SK-N-SH treated with all-trans-retinoic acid at 6 μM for 48 hours (cell line): ENCODE results near the gene POC1A.

Source experiments
- ATAC-seq: fragments of 200-7000 bp; cut with Tn5 transposase; 3 replicates; pipeline ENCODE4 v1.9.1; 2020; ENCODE audit warnings: mild to moderate bottlenecking, moderate library complexity
- ARNTL ChIP-seq: fragments of 450-650 bp; formaldehyde crosslinking; IDR thresholded peaks from 2 replicates; pipeline ENCODE4 v1.5.0; 2020; ENCODE audit warnings: low read depth, mild to moderate bottlenecking, moderate library complexity, borderline replicate concordance
- BACH2 ChIP-seq: fragments of 250-450 bp; sonication (Bioruptor Pico); IDR thresholded peaks from 2 replicates; pipeline ENCODE4 v1.9.0; 2021; ENCODE audit warnings: mild to moderate bottlenecking, borderline replicate concordance
- CSDC2 ChIP-seq: fragments of 250-450 bp; sonication (Bioruptor Pico); IDR thresholded peaks from 2 replicates; pipeline ENCODE4 v1.5.0; 2020; ENCODE audit warnings: mild to moderate bottlenecking, moderate library complexity
- CSRNP3 ChIP-seq: fragments of 250-450 bp; sonication (Bioruptor Pico); IDR thresholded peaks from 2 replicates; pipeline ENCODE4 v1.5.1; 2021; ENCODE audit warnings: mild to moderate bottlenecking, moderate library complexity
- GLIS3 ChIP-seq: fragments of 250-450 bp; sonication (Bioruptor Pico); IDR thresholded peaks from 2 replicates; pipeline ENCODE4 v1.5.0; 2020; ENCODE audit warnings: mild to moderate bottlenecking, moderate library complexity
- ISL1 ChIP-seq: fragments of 250-450 bp; sonication (Bioruptor Pico); IDR thresholded peaks from 2 replicates; pipeline ENCODE4 v2.1.2; 2022; ENCODE audit warnings: mild to moderate bottlenecking, moderate library complexity
- OSR1 ChIP-seq: fragments of 250-450 bp; sonication (Bioruptor Pico); IDR thresholded peaks from 2 replicates; pipeline ENCODE4 v1.8.0; 2022; ENCODE audit warnings: moderate library complexity, mild to moderate bottlenecking, inconsistent platforms
- PATZ1 ChIP-seq: fragments of 250-450 bp; sonication (Bioruptor Pico); IDR thresholded peaks from 2 replicates; pipeline ENCODE4 v1.8.0; 2020; ENCODE audit warnings: mild to moderate bottlenecking, moderate library complexity, borderline replicate concordance
- PPARA ChIP-seq: fragments of 250-450 bp; sonication (Bioruptor Pico); IDR thresholded peaks from 2 replicates; pipeline ENCODE4 v1.5.0; 2020; ENCODE audit warnings: mild to moderate bottlenecking, borderline replicate concordance
- SNAI2 ChIP-seq: fragments of 250-450 bp; sonication (Bioruptor Pico); IDR thresholded peaks from 2 replicates; pipeline ENCODE4 v1.5.0; 2020; ENCODE audit warnings: mild to moderate bottlenecking, moderate library complexity
- TCF4 ChIP-seq: fragments of 250-450 bp; sonication (Bioruptor Pico); IDR thresholded peaks from 2 replicates; pipeline ENCODE4 v1.8.0; 2021; ENCODE audit warnings: mild to moderate bottlenecking, moderate library complexity, borderline replicate concordance
- TOX ChIP-seq: fragments of 250-450 bp; sonication (Bioruptor Pico); IDR thresholded peaks from 2 replicates; pipeline ENCODE4 v1.8.0; 2021; ENCODE audit warnings: mild to moderate bottlenecking, moderate library complexity, borderline replicate concordance
- ZC3H10 ChIP-seq: fragments of 250-450 bp; sonication (Bioruptor Pico); IDR thresholded peaks from 2 replicates; pipeline ENCODE4 v1.5.1; 2021; ENCODE audit warnings: mild to moderate bottlenecking, moderate library complexity
- ZFP3 ChIP-seq: fragments of 250-450 bp; sonication (Bioruptor Pico); IDR thresholded peaks from 2 replicates; pipeline ENCODE4 v1.5.0; 2020; ENCODE audit warnings: mild to moderate bottlenecking, moderate library complexity
- ZNF565 ChIP-seq: fragments of 450-650 bp; formaldehyde crosslinking; conservative IDR thresholded peaks from 2 replicates; pipeline ENCODE4 v1.5.0; 2020; ENCODE audit warnings: low read depth, mild to moderate bottlenecking, moderate library complexity
- ZNF8 ChIP-seq: fragments of 450-650 bp; formaldehyde crosslinking; IDR thresholded peaks from 2 replicates; pipeline ENCODE4 v1.5.0; 2020; ENCODE audit warnings: mild to moderate bottlenecking, moderate library complexity
- TF ChIP-seq, protein P1 (sequence below): fragments of 250-450 bp; sonication (Bioruptor Pico); IDR thresholded peaks from 2 replicates; pipeline ENCODE4 v1.8.0; 2021; ENCODE audit warnings: low read depth, mild to moderate bottlenecking, moderate library complexity, borderline replicate concordance
- TF ChIP-seq, protein P2 (sequence below): fragments of 250-450 bp; sonication (Bioruptor Pico); IDR thresholded peaks from 2 replicates; pipeline ENCODE4 v1.5.1; 2020; ENCODE audit warnings: low read depth, mild to moderate bottlenecking, moderate library complexity

Gene POC1A

DNA sequence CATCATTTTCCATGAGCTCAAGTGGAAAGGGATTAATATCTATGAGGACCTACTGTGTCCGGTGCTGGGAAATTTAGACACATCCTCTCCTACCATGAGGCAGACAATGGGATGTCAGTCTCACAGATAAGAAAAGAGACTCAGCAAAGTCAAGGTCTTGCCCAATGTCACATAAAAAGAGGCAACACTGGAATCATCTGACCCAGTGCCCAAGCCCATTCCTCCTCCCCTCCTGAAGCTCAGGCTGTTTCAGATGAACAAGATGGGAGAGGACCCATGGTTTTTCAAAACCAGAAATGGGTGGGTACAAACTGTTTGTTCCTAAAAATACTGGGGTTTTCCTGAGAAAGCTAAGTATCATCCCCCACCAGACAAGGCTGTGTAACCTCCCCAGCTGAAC, 22.2 kb downstream of the POC1A start:
- TF ChIP-seq PPARA (CRISPR knock-in tag), result no peak
- no peak for TF ChIP-seq ARNTL
- ATAC-seq, result no peak

DNA sequence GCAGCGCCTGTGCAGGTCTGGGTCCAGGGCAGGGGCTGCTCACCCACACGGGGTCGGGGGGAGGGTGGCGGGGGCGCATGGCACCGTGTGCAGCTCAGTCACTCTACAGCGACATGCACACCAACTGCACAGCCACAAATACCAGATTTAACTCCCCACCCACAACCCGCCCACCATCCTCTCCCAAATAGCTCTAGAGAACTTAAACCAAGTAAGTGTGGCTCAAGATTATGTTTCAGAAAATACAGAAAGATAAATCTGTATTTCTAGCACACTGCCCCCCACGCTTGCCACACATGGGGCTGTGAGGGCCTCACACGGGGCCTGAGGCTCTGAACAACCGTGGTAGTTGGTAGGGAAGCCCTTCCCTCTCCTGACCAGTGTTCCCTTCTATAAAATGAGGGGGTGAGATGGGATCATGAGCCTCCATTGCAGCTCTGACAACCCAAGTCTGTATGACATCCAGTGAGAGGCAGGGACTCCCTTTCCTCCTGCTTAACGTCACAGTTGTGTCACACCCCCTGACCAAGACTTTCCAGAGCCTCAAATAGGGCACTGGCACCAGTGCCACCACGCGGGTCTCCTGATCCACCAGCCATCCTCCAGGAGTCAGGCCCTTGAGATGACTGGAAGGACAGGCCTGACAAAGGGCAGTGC, 23.1 kb downstream of the POC1A start:
- no peak for ATAC-seq
- TF ChIP-seq, protein P1, sequence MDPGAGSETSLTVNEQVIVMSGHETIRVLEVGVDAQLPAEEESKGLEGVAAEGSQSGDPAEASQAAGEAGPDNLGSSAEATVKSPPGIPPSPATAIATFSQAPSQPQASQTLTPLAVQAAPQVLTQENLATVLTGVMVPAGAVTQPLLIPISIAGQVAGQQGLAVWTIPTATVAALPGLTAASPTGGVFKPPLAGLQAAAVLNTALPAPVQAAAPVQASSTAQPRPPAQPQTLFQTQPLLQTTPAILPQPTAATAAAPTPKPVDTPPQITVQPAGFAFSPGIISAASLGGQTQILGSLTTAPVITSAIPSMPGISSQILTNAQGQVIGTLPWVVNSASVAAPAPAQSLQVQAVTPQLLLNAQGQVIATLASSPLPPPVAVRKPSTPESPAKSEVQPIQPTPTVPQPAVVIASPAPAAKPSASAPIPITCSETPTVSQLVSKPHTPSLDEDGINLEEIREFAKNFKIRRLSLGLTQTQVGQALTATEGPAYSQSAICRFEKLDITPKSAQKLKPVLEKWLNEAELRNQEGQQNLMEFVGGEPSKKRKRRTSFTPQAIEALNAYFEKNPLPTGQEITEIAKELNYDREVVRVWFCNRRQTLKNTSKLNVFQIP (CRISPR knock-in tag), result no peak
- TF ChIP-seq ZFP3 (CRISPR knock-in tag) (no peak), ZNF565 (no peak)

DNA sequence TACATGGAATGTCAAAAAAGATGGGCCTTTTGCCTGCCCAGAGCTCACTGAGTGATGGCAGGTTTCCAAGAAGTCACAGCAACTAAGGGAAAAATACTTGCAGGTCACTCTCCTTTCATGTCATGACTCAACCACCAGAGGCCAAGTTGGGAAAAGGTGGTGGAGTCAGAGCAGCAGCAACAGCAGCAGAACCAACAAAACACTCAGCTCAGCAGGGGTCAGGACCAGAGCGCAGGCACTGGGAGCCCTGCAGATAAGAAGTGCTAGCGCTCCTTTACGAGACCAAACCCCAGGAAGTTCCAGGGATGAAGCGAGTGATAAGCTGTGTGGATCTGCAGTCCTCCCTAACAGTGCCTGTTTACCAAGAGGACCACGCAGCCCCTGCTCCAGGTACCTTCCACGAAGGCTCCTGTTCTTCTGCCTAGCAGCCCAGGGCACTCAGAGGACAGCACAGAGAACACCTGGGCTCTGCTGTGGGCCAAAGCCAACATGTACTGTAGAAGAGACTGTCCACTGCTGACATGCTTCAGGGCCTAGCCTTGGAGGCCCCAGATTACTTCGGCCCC, 26.0 kb downstream of the POC1A start:
- ATAC-seq, result peak; percentile 59

DNA sequence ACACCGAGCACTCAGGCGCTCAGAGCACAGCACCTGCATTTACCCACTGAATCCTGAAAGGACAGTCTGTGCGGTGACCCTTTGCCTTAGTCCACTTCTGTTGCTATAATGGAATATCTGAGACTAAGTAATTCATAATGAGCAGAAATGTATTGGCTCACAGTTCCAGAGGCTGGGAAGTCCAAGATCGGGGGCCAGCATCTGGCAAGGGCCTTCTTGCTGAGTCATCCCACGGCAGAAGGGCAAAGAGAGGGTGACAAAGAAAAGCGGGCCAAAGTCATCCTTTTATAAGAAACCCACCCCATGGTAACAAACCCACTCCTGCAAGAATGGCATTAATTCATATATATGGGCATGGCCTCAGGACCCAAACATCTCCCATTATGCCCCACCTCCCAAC, 27.7 kb downstream of the POC1A start:
- TF ChIP-seq CSDC2 (CRISPR knock-in tag) (no peak), ISL1 (no peak), TCF4 (CRISPR knock-in tag) (no peak), PATZ1 (CRISPR knock-in tag) (no peak), ZFP3 (CRISPR knock-in tag) (no peak), OSR1 (CRISPR knock-in tag) (no peak), ZNF8 (CRISPR knock-in tag) (no peak), ZC3H10 (CRISPR knock-in tag) (no peak), BACH2 (no peak), GLIS3 (CRISPR knock-in tag) (no peak), SNAI2 (CRISPR knock-in tag) (no peak), ARNTL (no peak)
- TF ChIP-seq, protein P2, sequence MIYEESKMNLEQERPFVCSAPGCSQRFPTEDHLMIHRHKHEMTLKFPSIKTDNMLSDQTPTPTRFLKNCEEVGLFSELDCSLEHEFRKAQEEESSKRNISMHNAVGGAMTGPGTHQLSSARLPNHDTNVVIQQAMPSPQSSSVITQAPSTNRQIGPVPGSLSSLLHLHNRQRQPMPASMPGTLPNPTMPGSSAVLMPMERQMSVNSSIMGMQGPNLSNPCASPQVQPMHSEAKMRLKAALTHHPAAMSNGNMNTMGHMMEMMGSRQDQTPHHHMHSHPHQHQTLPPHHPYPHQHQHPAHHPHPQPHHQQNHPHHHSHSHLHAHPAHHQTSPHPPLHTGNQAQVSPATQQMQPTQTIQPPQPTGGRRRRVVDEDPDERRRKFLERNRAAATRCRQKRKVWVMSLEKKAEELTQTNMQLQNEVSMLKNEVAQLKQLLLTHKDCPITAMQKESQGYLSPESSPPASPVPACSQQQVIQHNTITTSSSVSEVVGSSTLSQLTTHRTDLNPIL, result no peak
- no peak for ATAC-seq

More for the DNA sequence above, 26.0 kb downstream of the POC1A start:
- TF ChIP-seq TOX (CRISPR knock-in tag), result no peak
- no peak for TF ChIP-seq CSRNP3 (CRISPR knock-in tag)
- no peak for TF ChIP-seq BACH2
- TF ChIP-seq, all 23 proteins: peak for 0

GRCh38 chr3:52126036-52126435, 28.2 kb downstream of the POC1A start:
- TF ChIP-seq PPARA (CRISPR knock-in tag), result no peak
- ATAC-seq, result no peak

GRCh38 chr3:52124766-52125165, 29.5 kb downstream of the POC1A start:
- ATAC-seq, result no peak
- TF ChIP-seq CSRNP3 (CRISPR knock-in tag) (no peak), ARNTL (no peak), ZNF8 (CRISPR knock-in tag) (no peak), SNAI2 (CRISPR knock-in tag) (no peak), ZC3H10 (CRISPR knock-in tag) (no peak), PATZ1 (CRISPR knock-in tag) (no peak)
- TF ChIP-seq, protein P1 (CRISPR knock-in tag), result no peak
